MM.1S (cell line): Measurements from ENCODE around the gene PHC1.
A peak's percentile ranks its signal among the peaks of the same experiment; 100 is the strongest.

Experiments used
- DNase-seq: peaks from one replicate; pipeline ENCODE4 v3.0.0-alpha.2; 2015
- H2AFZ ChIP-seq: fragments of 300-600 bp; sonication (generic); 2 replicates; pipeline ENCODE4 v1.6.0; 2016; ENCODE audit warnings: antibody characterized with exemption, low read length
- H3F3A ChIP-seq: fragments of 300-600 bp; sonication (generic); 2 replicates; pipeline ENCODE4 v1.6.1; 2016; ENCODE audit warnings: mild to moderate bottlenecking, antibody characterized with exemption, low read length, moderate library complexity, mixed read lengths; ENCODE audit not compliant: insufficient read depth
- H3K27ac ChIP-seq: fragments of 300-600 bp; sonication (generic); 2 replicates; pipeline ENCODE4 v1.5.1; 2016; ENCODE audit warnings: mild to moderate bottlenecking, low read length
- H3K27me3 ChIP-seq: fragments of 300-600 bp; sonication (generic); replicated peaks from 2 replicates; pipeline ENCODE4 v1.6.0; 2016; ENCODE audit warnings: low read length; ENCODE audit not compliant: insufficient read depth
- H3K36me3 ChIP-seq: fragments of 300-600 bp; sonication (generic); replicated peaks from 2 replicates; pipeline ENCODE4 v1.6.1; 2016; ENCODE audit warnings: mild to moderate bottlenecking, low read length, mixed read lengths; ENCODE audit not compliant: insufficient read depth
- H3K4me1 ChIP-seq: fragments of 300-600 bp; sonication (generic); 2 replicates; pipeline ENCODE4 v1.6.1; 2016; ENCODE audit warnings: low read length, mixed read lengths
- H3K4me2 ChIP-seq: fragments of 300-600 bp; sonication (generic); 2 replicates; pipeline ENCODE4 v1.6.0; 2016; ENCODE audit warnings: low read depth, low read length
- H3K4me3 ChIP-seq: fragments of 300-600 bp; sonication (generic); 2 replicates; pipeline ENCODE4 v1.5.1; 2016; ENCODE audit warnings: low read length, mixed read lengths
- H3K79me2 ChIP-seq: fragments of 300-600 bp; sonication (generic); 2 replicates; pipeline ENCODE4 v1.6.1; 2016; ENCODE audit warnings: mixed run types, low read length, mixed read lengths
- H3K9ac ChIP-seq: fragments of 300-600 bp; sonication (generic); 2 replicates; pipeline ENCODE4 v1.6.1; 2016; ENCODE audit warnings: low read length, mixed read lengths
- H3K9me2 ChIP-seq: fragments of 300-600 bp; sonication (generic); replicated peaks from 2 replicates; pipeline ENCODE4 v1.6.1; 2016; ENCODE audit warnings: mild to moderate bottlenecking, low read length, mixed read lengths; ENCODE audit not compliant: insufficient read depth
- H3K9me3 ChIP-seq: fragments of 300-600 bp; sonication (generic); replicated peaks from 2 replicates; pipeline ENCODE4 v1.6.1; 2016; ENCODE audit warnings: mild to moderate bottlenecking, low read length, mixed read lengths; ENCODE audit not compliant: insufficient read depth
- H4K20me1 ChIP-seq: fragments of 300-600 bp; sonication (generic); 2 replicates; pipeline ENCODE4 v1.6.1; 2016; ENCODE audit warnings: mild to moderate bottlenecking, low read length, moderate library complexity, mixed read lengths; ENCODE audit not compliant: insufficient read depth
- CTCF ChIP-seq: fragments of 300-600 bp; sonication (generic); IDR thresholded peaks from 2 replicates; pipeline ENCODE4 v1.5.1; 2016; ENCODE audit warnings: antibody characterized with exemption, low read length, mixed read lengths
- EZH2 ChIP-seq: fragments of 300-600 bp; sonication (generic); optimal IDR thresholded peaks from 2 replicates; pipeline ENCODE3; 2017; ENCODE audit warnings: low read depth, mild to moderate bottlenecking, antibody characterized with exemption, low read length, mixed read lengths
- EZH2phosphoT487 ChIP-seq: fragments of 300-600 bp; sonication (generic); IDR thresholded peaks from 2 replicates; pipeline ENCODE4 v1.6.1; 2018; ENCODE audit warnings: antibody characterized with exemption, low read length

Gene PHC1

GRCh38 chr12:8950702-8951478 lies 36.6 kb downstream of the PHC1 start:
- Histone ChIP-seq H3K4me3 (peak overlapping the region; percentile 98), H3K9ac (peak overlapping the region; percentile 94), H4K20me1 (0 out of 2 replicates have a peak, but pooled peaks cover 5% of the 10 kb centered on the region), H3K9me3 (no peaks in the 10 kb centered on the region), H3F3A (peaks cover 10% of the 10 kb centered on the region; the same call in 1 of the 2 replicates), H3K27me3 (no peaks in the 10 kb centered on the region), H3K79me2 (peaks cover 36% of the 10 kb centered on the region), H2AFZ (peak overlapping the region; percentile 88), H3K4me2 (peak overlapping the region; percentile 84), H3K36me3 (peaks cover 5% of the 10 kb centered on the region; the same call in 1 of the 2 replicates), H3K4me1 (peaks cover 18% of the 10 kb centered on the region), H3K9me2 (no peaks in the 10 kb centered on the region), H3K27ac (peak overlapping the region; percentile 94; the same call in 1 of the 2 replicates)
- peak; percentile 36 for DNase-seq
- TF ChIP-seq EZH2phosphoT487 (no peak), CTCF (peak; percentile 10; the same call in 1 of the 2 replicates)

- Histone ChIP-seq H3K36me3 (no peaks in the 10 kb centered on the region), H3K4me1 (peaks cover 12% of the 10 kb centered on the region), H3K4me2 (no peak overlapping the region), H4K20me1 (no peaks in the 10 kb centered on the region), H3K4me3 (no peak overlapping the region), H3K9me3 (no peaks in the 10 kb centered on the region), H2AFZ (no peak overlapping the region), H3K9ac (no peak overlapping the region), H3K79me2 (peaks cover 28% of the 10 kb centered on the region), H3K9me2 (no peaks in the 10 kb centered on the region), H3F3A (peaks cover 10% of the 10 kb centered on the region; the same call in 1 of the 2 replicates), H3K27ac (no peak overlapping the region), H3K27me3 (no peaks in the 10 kb centered on the region)
- TF ChIP-seq CTCF: no peak
- TF ChIP-seq EZH2phosphoT487: no peak
- TF ChIP-seq EZH2: no peak
- DNase-seq: no peak
These were observed 37.4 kb downstream of the PHC1 start for GRCh38 chr12:8951744-8952143.

GRCh38 chr12:8953773-8954402 lies 39.6 kb downstream of the PHC1 start:
- Histone ChIP-seq H3K9me2 (no peaks in the 10 kb centered on the region), H3K4me1 (no peaks in the 10 kb centered on the region), H3K27me3 (no peaks in the 10 kb centered on the region), H3K4me2 (no peak overlapping the region), H4K20me1 (no peaks in the 10 kb centered on the region), H3K36me3 (no peaks in the 10 kb centered on the region), H3K27ac (no peak overlapping the region), H3K4me3 (no peak overlapping the region), H3K79me2 (peaks cover 6% of the 10 kb centered on the region), H2AFZ (no peak overlapping the region), H3F3A (peaks cover 10% of the 10 kb centered on the region; the same call in 1 of the 2 replicates), H3K9me3 (no peaks in the 10 kb centered on the region), H3K9ac (no peak overlapping the region)
- no peak for DNase-seq
- TF ChIP-seq CTCF: no peak
- TF ChIP-seq EZH2phosphoT487: no peak
- TF ChIP-seq EZH2: no peak
